CD8-positive, alpha-beta memory T cell (primary cell): ENCODE results near the gene DNAJC16. TPM values are rescaled to one million over a fixed set of nuclear protein-coding genes. Genes with fewer than 3 reads are reported as not detected.

Experiments
- CTCF ChIA-PET: fragments of 350-600 bp; sonication (Branson Sonifier 250); formaldehyde crosslinking; loops from one replicate; lab custom pipeline; 2021; ENCODE audit warnings: antibody characterized with exemption; lab: Charles Lee
- POLR2A ChIA-PET: fragments of 350-600 bp; sonication (Branson Sonifier 250); formaldehyde crosslinking; loops from one replicate; lab custom pipeline; 2021; ENCODE audit warnings: antibody characterized with exemption; lab: Charles Lee
- DNase-seq, 5 donors: peaks; one replicate each; pipeline versions ENCODE4 v3.0.0 to v3.0.0-alpha.2; 2020 to 2022; ENCODE audit warnings: mixed read lengths in 1 of 5
- H3K27ac ChIP-seq: one replicate; pipeline ENCODE4 v1.7.0; 2013; ENCODE audit warnings: low read depth, mild to moderate bottlenecking, low read length, moderate library complexity
- H3K27me3 ChIP-seq: 2 replicates; pipeline ENCODE4 v1.7.0; 2013; ENCODE audit warnings: low read length, mild to moderate bottlenecking; ENCODE audit not compliant: insufficient read depth, poor library complexity, severe bottlenecking
- H3K36me3 ChIP-seq: 2 replicates; pipeline ENCODE4 v1.7.0; 2013; ENCODE audit warnings: mild to moderate bottlenecking, low read length, moderate library complexity; ENCODE audit not compliant: insufficient read depth
- H3K4me1 ChIP-seq: 2 replicates; pipeline ENCODE4 v1.7.0; 2013; ENCODE audit warnings: mild to moderate bottlenecking, low read length, moderate library complexity; ENCODE audit not compliant: insufficient read depth
- H3K4me3 ChIP-seq: 2 replicates; pipeline ENCODE4 v1.7.0; 2013; ENCODE audit warnings: mild to moderate bottlenecking, low read length
- H3K9me3 ChIP-seq: 2 replicates; pipeline ENCODE4 v1.7.0; 2013; ENCODE audit warnings: mild to moderate bottlenecking, low read length
- H3K27ac Mint-ChIP-seq, 8 donors: one replicate each; pipeline ENCODE4 v1.8.0; 2020 to 2021; ENCODE audit warnings: mixed read lengths in 8 of 8, mild to moderate bottlenecking in 6 of 8, inconsistent platforms in 3 of 8, moderate library complexity in 3 of 8
- H3K27me3 Mint-ChIP-seq, 2 donors: one replicate each; pipeline ENCODE4 v1.8.0; 2020 to 2021; ENCODE audit warnings: mixed read lengths in 2 of 2, mild to moderate bottlenecking in 1 of 2, moderate library complexity in 1 of 2
- H3K36me3 Mint-ChIP-seq, 3 donors: one replicate each; pipeline ENCODE4 v1.8.0; 2020 to 2021; ENCODE audit warnings: mixed read lengths in 3 of 3, inconsistent platforms in 1 of 3, mild to moderate bottlenecking in 1 of 3
- H3K4me1 Mint-ChIP-seq, 3 donors: one replicate each; pipeline ENCODE4 v1.8.0; 2020 to 2021; ENCODE audit warnings: mixed read lengths in 3 of 3, inconsistent platforms in 1 of 3, mild to moderate bottlenecking in 1 of 3
- H3K4me3 Mint-ChIP-seq, 7 donors: one replicate each; pipeline ENCODE4 v1.8.0; 2020 to 2021; ENCODE audit warnings: mixed read lengths in 7 of 7, mild to moderate bottlenecking in 6 of 7, moderate library complexity in 4 of 7, inconsistent platforms in 2 of 7
- H3K9me3 Mint-ChIP-seq, 5 donors: one replicate each; pipeline ENCODE4 v1.8.0; 2020 to 2022; ENCODE audit warnings: mixed read lengths in 5 of 5, mild to moderate bottlenecking in 3 of 5, moderate library complexity in 2 of 5, inconsistent platforms in 1 of 5
- polyA plus RNA-seq: library from polyadenylated mRNA; unstranded; fragments of 300-500 nt; fragmentation: Illumina TruSeq; gene quantifications from one replicate; pipeline ENCODE4 v1.2.3, GENCODE V29; 2021
- total RNA-seq, 2 experiments: library from RNA; stranded (reverse); gene quantifications; one replicate each; pipeline ENCODE4 v1.2.3, GENCODE V29; 2021

Gene DNAJC16
- total and polyA plus RNA-seq, 3 experiments from 2014 or later, result 9.1 to 22.0 (median 19.4) TPM

GRCh38 chr1:15522551-15522950, 4.1 kb upstream of the DNAJC16 start:
- Histone ChIP-seq H3K36me3 (no peaks in the 10 kb centered on the region), H3K9me3 (no peaks in the 10 kb centered on the region), H3K27me3 (no peaks in the 10 kb centered on the region), H3K4me1 (peaks cover 17% of the 10 kb centered on the region), H3K4me3 (no peak overlapping the region), H3K27ac (no peak overlapping the region)
- H3K27ac Mint-ChIP-seq, result peak overlapping the region in 2 of 8 donors; percentile 54 to 97
- POLR2A ChIA-PET, result no interaction called here
- CTCF ChIA-PET, result no interaction called here
- H3K36me3 Mint-ChIP-seq, result peaks cover 0 to 14% (median 4%) of the 10 kb centered on the region in 3 donors
- peaks cover 37 to 47% (median 42%) of the 10 kb centered on the region in 3 donors for H3K4me1 Mint-ChIP-seq
- H3K9me3 Mint-ChIP-seq, result no peaks in the 10 kb centered on the region
- peak overlapping the region in 4 of 7 donors; percentile 33 to 88 (median 46) for H3K4me3 Mint-ChIP-seq
- H3K27me3 Mint-ChIP-seq, result peaks cover 0 to 1% of the 10 kb centered on the region in 2 donors
- DNase-seq, result no peak

DNA sequence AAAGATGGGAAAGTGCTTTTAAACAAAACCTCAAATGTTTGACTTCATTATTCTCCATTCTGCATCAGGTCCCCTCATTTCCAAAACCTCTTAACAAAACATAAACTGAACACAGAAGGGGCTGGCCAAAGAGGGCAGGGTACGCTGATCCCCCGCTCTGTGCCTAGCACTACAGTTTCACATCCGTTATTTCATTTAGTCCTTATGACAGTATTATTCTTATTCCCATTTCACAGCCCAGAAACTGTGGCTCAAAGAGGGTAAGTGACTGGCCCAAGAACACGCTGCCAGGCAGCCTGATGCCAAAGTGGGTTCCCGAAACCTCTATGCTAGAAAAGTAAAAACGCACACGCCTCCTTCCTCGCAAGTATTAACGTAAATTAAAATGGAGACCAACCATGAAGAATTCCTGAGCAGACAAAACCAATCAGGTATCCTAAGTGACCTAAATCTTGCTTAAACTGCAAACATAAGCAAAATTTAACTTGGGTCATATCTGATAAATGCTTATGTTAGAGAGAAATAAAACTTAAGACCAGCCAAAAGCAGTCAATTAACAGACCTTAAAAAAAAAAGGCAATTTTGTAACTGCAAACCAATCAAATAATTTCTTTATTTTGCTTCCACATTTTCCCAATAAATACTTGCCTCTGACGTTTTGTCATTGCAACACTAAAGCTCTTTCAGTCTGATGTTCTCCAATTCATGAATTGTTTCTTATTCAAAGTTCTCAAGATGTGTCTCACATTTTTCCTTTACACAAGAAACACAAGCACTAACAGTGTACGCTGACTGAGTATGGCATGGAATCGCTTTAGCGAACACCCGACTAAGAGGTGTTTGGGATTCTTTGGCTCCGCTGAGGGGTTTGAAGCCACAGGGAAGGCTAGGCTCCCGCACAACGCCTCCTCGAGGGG, 3.3 kb upstream of the DNAJC16 start:
- Histone ChIP-seq H3K4me1 (peaks cover 21% of the 10 kb centered on the region), H3K27me3 (no peaks in the 10 kb centered on the region), H3K27ac (peak overlapping the region; percentile 91), H3K9me3 (no peaks in the 10 kb centered on the region), H3K4me3 (peak overlapping the region; percentile 74), H3K36me3 (no peaks in the 10 kb centered on the region)
- Mint-ChIP-seq H3K4me3 (peak overlapping the region; percentile 79 to 98 (median 88)), H3K9me3 (no peaks in the 10 kb centered on the region), H3K36me3 (peaks cover 0 to 6% (median 1%) of the 10 kb centered on the region in 3 donors), H3K27me3 (peaks cover 0 to 1% of the 10 kb centered on the region in 2 donors), H3K4me1 (peaks cover 44 to 51% (median 50%) of the 10 kb centered on the region in 3 donors), H3K27ac (peak overlapping the region; percentile 92 to 100 (median 100))
- DNase-seq, result no peak
- ChIA-PET POLR2A (no interaction called here), CTCF (no interaction called here)

DNA sequence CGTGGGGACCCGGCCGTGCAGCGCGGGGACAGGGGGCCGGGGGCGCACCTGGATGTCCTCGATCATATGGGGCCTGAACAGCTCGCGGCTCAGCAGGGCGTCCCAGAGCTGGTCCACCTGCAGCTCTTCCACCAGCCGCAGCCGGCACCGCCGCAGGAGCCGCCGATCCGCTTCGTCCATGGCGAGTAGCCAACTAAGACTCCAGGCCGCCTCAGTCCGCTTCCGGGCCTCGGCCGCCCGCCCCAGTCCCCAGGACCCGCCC, 2.7 kb upstream of the DNAJC16 start, which contains the start of gene CASP9:
Gene CASP9 (minus strand): TSS at position 195 of the 262 bp plus-strand sequence. CDS start 15 bp downstream, at position 180.
- CTCF ChIA-PET, result no interaction called here

GRCh38 chr1:15524283-15525049, 2.2 kb upstream of the DNAJC16 start:
- peaks cover 0 to 5% (median 2%) of the 10 kb centered on the region in 3 donors for H3K36me3 Mint-ChIP-seq
- peak overlapping the region; percentile 79 to 98 (median 88) for H3K4me3 Mint-ChIP-seq
- H3K9me3 Mint-ChIP-seq, result no peaks in the 10 kb centered on the region
- Histone ChIP-seq H3K27ac (peak overlapping the region; percentile 91), H3K4me1 (peaks cover 21% of the 10 kb centered on the region), H3K27me3 (no peaks in the 10 kb centered on the region), H3K36me3 (no peaks in the 10 kb centered on the region), H3K4me3 (peak overlapping the region; percentile 74), H3K9me3 (no peaks in the 10 kb centered on the region)
- H3K4me1 Mint-ChIP-seq, result peaks cover 48 to 60% (median 56%) of the 10 kb centered on the region in 3 donors
- peaks cover 0 to 1% of the 10 kb centered on the region in 2 donors for H3K27me3 Mint-ChIP-seq
- peak; percentile 98 to 100 (median 100) for DNase-seq
- CTCF ChIA-PET, result no interaction called here
- POLR2A ChIA-PET, result no interaction called here
- H3K27ac Mint-ChIP-seq, result peak overlapping the region; percentile 92 to 100 (median 100)

More for the DNA sequence above, 2.7 kb upstream of the DNAJC16 start, which contains the start of gene CASP9:
- Histone ChIP-seq H3K36me3 (no peaks in the 10 kb centered on the region), H3K27ac (peak within 1 kb of the TSS; percentile 91), H3K4me1 (peaks cover 21% of the 10 kb centered on the region), H3K4me3 (peak within 1 kb of the TSS; percentile 74), H3K9me3 (no peaks in the 10 kb centered on the region), H3K27me3 (no peaks in the 10 kb centered on the region)
- no peak for DNase-seq
- no peaks in the 10 kb centered on the region for H3K9me3 Mint-ChIP-seq
- H3K36me3 Mint-ChIP-seq, result peaks cover 0 to 4% (median 1%) of the 10 kb centered on the region in 3 donors
- POLR2A ChIA-PET, result no interaction called here
- peak within 1 kb of the TSS; percentile 92 to 100 (median 100) for H3K27ac Mint-ChIP-seq
- peak within 1 kb of the TSS; percentile 79 to 98 (median 88) for H3K4me3 Mint-ChIP-seq
- peaks cover 0 to 1% of the 10 kb centered on the region in 2 donors for H3K27me3 Mint-ChIP-seq
- H3K4me1 Mint-ChIP-seq, result peaks cover 46 to 56% (median 55%) of the 10 kb centered on the region in 3 donors

DNA sequence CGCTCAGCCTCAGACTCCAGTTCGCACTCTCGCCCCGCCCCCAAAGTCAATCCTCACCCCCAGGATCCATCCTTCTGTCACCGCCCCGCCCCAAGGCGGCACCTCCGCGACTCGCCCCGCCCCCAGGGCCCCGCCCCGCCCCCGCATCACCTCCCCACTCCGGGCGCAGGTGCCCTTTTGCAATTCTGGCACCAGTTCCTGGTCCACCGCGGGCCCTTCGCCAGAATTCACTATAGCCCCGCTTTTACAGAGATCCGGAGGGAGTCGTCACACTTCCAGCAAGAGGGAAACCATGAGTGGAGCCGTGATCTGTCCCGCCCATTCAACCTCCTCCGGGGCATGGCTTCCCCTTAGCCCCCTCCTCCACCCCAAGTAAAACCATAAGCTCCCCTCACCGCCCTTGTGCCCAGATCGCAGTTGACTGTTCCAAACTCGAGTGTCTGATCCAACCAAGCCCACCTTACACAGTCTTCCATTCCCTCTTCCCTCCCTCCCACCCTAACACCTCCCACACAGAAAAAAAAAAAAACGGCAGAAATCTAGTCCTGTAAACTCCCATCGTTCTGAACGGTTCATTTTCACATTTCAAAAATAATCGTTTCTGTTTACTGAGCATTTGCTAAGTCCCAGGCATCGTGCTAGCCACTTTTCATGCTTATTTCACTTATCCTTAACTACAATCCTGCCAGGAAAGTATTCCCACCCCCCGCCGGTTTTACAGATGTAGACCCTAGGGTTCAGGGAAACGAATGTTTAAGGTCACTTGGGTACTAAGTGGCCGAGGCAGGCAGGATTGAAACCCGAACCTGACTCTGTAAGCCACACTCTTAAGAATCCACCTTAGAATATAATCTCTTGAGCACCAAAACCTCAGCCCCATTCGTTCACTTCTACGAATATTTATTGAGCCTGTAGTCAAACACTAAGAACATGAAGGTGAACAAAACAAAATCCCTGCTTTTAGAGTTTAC, 1.3 kb upstream of the DNAJC16 start:
- Mint-ChIP-seq H3K27me3 (no peaks in the 10 kb centered on the region), H3K4me1 (peaks cover 49 to 60% (median 57%) of the 10 kb centered on the region in 3 donors), H3K4me3 (peak overlapping the region; percentile 79 to 98 (median 88)), H3K27ac (peak overlapping the region; percentile 92 to 100 (median 100)), H3K9me3 (no peaks in the 10 kb centered on the region), H3K36me3 (peaks cover 0 to 7% (median 2%) of the 10 kb centered on the region in 3 donors)
- peak overlapping the region; percentile 71 for H3K4me3 ChIP-seq
- H3K27ac ChIP-seq, result peak overlapping the region; percentile 90
- peaks cover 21% of the 10 kb centered on the region for H3K4me1 ChIP-seq
- H3K36me3 ChIP-seq, result no peaks in the 10 kb centered on the region
- POLR2A ChIA-PET, result no interaction called here
- peak in 1 of 5 donors; percentile 99 for DNase-seq
- H3K9me3 ChIP-seq, result no peaks in the 10 kb centered on the region
- CTCF ChIA-PET, result no interaction called here
- H3K27me3 ChIP-seq, result no peaks in the 10 kb centered on the region

GRCh38 chr1:15526021-15526489, 593 bp upstream of the DNAJC16 start:
- Mint-ChIP-seq H3K4me3 (peak overlapping the region; percentile 79 to 98 (median 88)), H3K27ac (peak overlapping the region; percentile 92 to 100 (median 100)), H3K9me3 (no peaks in the 10 kb centered on the region), H3K36me3 (peaks cover 0 to 14% (median 4%) of the 10 kb centered on the region in 3 donors), H3K27me3 (no peaks in the 10 kb centered on the region), H3K4me1 (peaks cover 50 to 63% (median 61%) of the 10 kb centered on the region in 3 donors)
- DNase-seq, result no peak
- Histone ChIP-seq H3K9me3 (no peaks in the 10 kb centered on the region), H3K36me3 (no peaks in the 10 kb centered on the region), H3K27ac (peak overlapping the region; percentile 90), H3K4me3 (peak overlapping the region; percentile 71), H3K27me3 (no peaks in the 10 kb centered on the region), H3K4me1 (peaks cover 21% of the 10 kb centered on the region)
- POLR2A ChIA-PET, result interaction anchor here (1.4 kb wide), 1 partner anchor 92 kb away, joined by 5 read pairs; the partner anchor contains the start of gene DDI2
- CTCF ChIA-PET, result no interaction called here

DNA sequence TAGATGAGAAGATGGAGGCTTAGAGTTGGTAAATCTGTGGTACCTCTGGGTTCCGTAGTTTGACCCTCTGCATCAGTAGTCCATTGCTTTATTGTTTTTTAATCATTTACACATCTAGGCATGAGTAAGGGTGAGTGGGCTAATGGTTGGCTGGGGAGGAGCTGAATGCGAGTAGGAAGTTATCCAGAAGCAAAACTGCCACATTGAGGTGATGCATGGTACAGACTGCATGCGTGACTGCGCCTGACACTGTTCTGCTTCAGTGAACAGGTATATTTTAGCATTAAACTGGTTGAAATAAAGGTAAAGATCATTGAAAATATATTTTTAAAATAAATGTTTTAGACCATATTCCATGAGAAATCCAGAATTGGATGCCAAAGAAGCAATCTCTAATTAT, 4.4 kb downstream of the DNAJC16 start:
- no peak overlapping the region for H3K27ac ChIP-seq
- H3K36me3 ChIP-seq, result no peaks in the 10 kb centered on the region
- no peak overlapping the region for H3K27ac Mint-ChIP-seq
- peaks cover 0 to 41% (median 7%) of the 10 kb centered on the region in 3 donors for H3K36me3 Mint-ChIP-seq
- peaks cover 12% of the 10 kb centered on the region for H3K4me1 ChIP-seq
- H3K4me3 ChIP-seq, result no peak overlapping the region
- peaks cover 33 to 44% (median 40%) of the 10 kb centered on the region in 3 donors for H3K4me1 Mint-ChIP-seq
- no peak overlapping the region for H3K4me3 Mint-ChIP-seq
- no peaks in the 10 kb centered on the region for H3K9me3 Mint-ChIP-seq
- no peaks in the 10 kb centered on the region for H3K9me3 ChIP-seq
- no peak for DNase-seq
- no peaks in the 10 kb centered on the region for H3K27me3 Mint-ChIP-seq
- ChIA-PET POLR2A (no interaction called here), CTCF (no interaction called here)
- H3K27me3 ChIP-seq, result no peaks in the 10 kb centered on the region
